B cell (primary cell): Measurements from ENCODE around the gene DENND1A.

ENCODE experiments used
- CTCF ChIP-seq: fragments of 200-600 bp; IDR thresholded peaks from one replicate; pipeline ENCODE4 v1.8.0; 2022; ENCODE audit warnings: antibody characterized with exemption, mild to moderate bottlenecking
- EZH2 ChIP-seq: IDR thresholded peaks from 2 replicates; pipeline ENCODE4 v1.6.1; 2012; ENCODE audit warnings: borderline replicate concordance, low read depth, mild to moderate bottlenecking, moderate library complexity, low read length; ENCODE audit not compliant: insufficient read depth, poor library complexity, severe bottlenecking

GRCh38 chr9:123357743-123358059 is 572.2 kb downstream of the DENND1A start:
- TF ChIP-seq CTCF (no peak), EZH2 (no peak)
